Right renal cortex interstitium (tissue), 3 donors: ENCODE measurements around the gene PROM1. TPM values are rescaled to one million over a fixed set of nuclear protein-coding genes. Genes with fewer than 3 reads are reported as not detected.

Experiments used
- DNase-seq, 3 donors: peaks; one replicate each; pipeline ENCODE4 v3.0.0-alpha.2; 2013; ENCODE audit warnings: low read depth in 3 of 3, low spot score in 2 of 3
- polyA plus RNA-seq, 3 donors: library from polyadenylated mRNA; unstranded; fragments of 120-200 nt; gene quantifications; one replicate each; pipeline ENCODE4 v1.2.1, GENCODE V29; 2013; ENCODE audit not compliant: insufficient read length in 3 of 3

The PROM1 gene
- polyA plus RNA-seq, 3 donors = 36.5 to 39.6 (median 38.1) TPM

GRCh38 chr4:16110661-16111290, 27.0 kb upstream of the PROM1 start:
- no peak for DNase-seq

DNA sequence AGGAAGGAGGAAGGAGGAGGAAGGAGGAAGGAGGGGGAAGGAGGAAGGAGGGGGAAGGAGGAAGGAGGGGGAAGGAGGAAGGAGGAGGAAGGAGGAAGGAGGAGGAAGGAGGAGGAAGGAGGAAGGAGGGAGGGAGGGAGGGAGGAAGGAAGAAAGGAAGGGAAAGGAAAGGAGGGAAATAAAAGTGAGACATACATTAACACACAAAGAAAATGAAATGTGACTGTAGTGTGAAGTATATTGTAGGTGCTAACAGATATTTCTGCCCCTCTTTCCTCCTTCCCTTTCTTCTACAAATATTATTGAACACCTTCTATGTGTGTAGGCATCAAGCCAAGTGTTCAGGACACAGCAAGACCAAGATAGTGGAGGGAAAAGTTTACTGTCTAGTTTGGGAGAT, 26.4 kb upstream of the PROM1 start:
- DNase-seq = no peak

- DNase-seq = no peak
Measured at GRCh38 chr4:16109256-16109655, 25.4 kb upstream of the PROM1 start.

GRCh38 chr4:16106956-16107355, 23.1 kb upstream of the PROM1 start:
- DNase-seq = no peak

- DNase-seq = no peak
Measured at GRCh38 chr4:16104520-16104919, 20.7 kb upstream of the PROM1 start.

DNA sequence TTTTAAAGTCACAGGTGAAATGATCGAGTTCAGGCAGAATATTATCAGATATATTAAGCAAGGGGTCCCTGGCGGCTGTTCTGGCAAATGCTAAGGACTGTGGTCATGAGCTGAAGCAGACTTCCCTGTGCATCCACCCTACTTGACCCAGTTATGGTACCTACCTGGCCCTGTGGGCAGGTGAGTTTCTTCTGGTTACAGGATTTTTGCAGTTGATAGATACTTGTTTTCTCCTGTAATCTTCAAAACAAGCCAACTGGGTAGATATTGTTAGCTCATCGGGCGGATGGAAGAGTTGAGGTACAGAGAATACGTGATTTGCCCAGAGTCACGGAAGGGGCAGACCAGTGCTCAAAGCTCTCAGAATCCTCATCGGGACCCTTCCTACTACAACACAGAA, 18.5 kb upstream of the PROM1 start:
- no peak for DNase-seq

- no peak for DNase-seq
Measured at GRCh38 chr4:16100833-16101232, 17.0 kb upstream of the PROM1 start.

DNA sequence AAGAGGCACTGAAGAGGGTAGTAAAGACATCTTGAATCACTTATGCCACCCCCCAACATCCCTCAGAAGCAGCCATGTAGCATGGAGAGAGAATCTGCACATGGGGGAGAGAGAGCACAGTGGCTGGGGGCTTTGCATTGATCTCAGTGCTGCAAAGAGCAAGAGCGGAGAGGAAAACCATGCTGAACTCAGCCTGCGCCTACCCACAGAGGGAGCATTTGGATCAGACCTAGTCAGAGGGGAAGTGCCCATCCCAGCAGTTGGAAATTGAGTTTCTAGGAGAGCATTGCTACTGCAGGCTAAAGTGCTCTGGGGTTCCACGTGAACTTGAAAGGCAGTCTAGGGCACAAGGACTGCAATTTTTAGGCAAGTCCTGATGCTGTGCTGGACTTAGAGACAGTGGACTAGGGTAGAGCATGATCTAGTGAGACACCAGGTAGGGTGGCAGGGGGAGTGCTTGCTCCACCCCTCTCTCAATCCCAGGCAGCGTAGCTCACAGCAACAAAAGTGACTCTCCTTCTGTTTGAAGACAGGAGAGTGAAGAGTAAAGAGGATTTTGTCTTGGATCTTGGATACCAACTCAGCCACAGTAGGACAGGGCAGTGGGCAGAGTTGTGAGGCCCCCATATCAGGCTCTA, 9.0 kb upstream of the PROM1 start:
- no peak for DNase-seq

- no peak for DNase-seq
Measured at GRCh38 chr4:16090096-16090705, 6.4 kb upstream of the PROM1 start.

DNA sequence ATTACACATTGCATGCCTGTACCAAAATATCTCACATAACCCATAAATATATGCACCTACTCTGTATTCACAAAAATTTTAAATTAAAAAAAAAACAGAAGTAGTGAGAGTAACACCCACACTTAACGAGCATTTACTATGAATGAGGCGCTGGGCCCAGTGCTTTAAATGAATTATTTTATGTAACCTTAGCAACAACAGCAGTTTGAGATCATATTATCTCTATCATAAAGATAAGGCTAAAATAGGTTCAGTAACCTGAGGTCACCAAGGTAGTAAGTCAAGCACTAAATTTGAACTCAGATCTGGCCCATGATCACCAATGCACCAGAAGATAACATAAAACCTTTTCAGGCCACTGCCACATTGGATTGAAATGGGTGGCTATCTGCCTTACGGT, 5.3 kb upstream of the PROM1 start:
- no peak for DNase-seq

GRCh38 chr4:16088601-16089000, 4.8 kb upstream of the PROM1 start:
- DNase-seq = no peak

GRCh38 chr4:16085822-16086221, 2.0 kb upstream of the PROM1 start:
- no peak for DNase-seq

DNA sequence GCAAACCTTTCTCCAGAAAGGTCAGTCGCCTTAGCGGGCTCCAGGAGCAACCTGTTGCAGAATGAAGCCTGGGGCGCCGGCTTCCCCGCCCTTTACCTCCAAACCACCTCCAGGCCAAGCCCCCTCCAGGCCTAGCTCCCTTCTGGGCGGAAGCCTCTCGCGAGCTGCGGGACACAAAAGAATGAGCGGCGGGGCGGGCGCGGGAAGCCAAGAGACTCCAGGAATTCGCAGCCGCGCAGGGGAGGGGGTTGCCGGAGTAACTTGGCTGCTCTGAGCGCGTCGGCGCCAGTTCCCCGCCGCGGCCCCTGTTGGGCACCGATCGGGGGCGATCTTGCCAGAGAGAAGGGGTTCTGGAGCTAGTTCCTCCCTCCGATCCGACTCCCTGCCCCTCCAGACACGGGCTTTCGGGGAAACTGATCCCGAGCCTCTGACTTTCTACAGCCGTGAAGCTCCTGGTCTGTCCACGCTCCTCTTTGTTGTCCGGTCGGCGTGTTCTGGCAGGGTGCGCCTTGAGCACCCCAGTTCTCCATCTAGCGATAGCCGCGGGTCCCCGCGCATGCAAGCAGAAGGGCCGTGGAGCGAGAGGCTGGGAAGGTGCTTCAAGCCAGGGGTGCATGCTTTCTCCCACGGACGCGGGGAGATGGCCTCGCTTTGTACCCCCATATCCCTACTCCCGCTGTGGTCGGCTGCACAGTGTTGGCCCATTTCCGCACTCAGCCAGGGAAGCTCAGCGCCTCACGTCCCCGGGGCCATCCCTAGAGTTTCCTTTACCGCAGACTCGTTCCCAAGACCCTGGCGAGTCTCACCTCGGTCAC, 1.2 kb downstream of the PROM1 start:
- peak in 2 of 3 donors; percentile 25 to 74 for DNase-seq

GRCh38 chr4:16082041-16082425, 1.8 kb downstream of the PROM1 start:
- peak in 1 of 3 donors; percentile 32 for DNase-seq

GRCh38 chr4:16079046-16079445, 4.8 kb downstream of the PROM1 start:
- no peak for DNase-seq

- no peak for DNase-seq
Measured at GRCh38 chr4:16078195-16078760, 5.5 kb downstream of the PROM1 start.

GRCh38 chr4:16077786-16078185, 6.0 kb downstream of the PROM1 start:
- no peak for DNase-seq

DNA sequence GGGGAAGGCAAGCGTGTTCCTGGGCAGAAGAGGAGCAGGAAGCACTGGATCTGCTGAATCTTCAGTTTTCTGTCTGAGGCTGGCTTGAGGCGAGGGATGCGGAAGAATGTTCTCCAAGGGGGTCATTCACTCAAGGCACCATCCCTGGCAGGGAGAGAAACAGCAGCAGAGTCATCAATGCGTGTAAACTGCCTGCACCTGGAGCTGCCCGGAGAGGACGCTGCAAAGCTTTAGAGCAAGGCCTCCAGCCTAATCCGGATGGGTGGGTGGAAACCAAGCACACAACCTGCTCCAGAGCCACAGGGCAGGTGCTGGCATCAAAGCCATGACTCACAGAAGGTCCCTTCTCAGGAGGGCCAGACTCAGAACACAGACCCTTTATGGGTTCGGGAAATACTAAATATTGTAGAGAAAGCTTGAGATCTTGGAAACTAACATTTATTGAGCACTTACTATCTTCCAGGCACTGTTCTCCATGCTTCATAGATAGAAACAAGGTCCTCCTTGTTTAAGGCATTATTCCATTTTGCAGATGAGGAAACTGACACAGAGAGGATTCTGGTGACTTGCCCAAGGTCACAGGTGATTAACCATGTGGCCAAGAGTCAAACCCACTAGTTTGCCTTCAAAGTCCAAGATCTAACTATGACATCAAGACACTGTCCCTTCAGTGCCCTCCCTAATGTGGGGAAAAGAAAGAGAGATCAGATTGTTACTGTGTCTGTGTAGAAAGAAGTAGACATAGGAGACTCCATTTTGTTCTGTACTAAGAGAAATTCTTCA, 7.7 kb downstream of the PROM1 start:
- DNase-seq = no peak

DNA sequence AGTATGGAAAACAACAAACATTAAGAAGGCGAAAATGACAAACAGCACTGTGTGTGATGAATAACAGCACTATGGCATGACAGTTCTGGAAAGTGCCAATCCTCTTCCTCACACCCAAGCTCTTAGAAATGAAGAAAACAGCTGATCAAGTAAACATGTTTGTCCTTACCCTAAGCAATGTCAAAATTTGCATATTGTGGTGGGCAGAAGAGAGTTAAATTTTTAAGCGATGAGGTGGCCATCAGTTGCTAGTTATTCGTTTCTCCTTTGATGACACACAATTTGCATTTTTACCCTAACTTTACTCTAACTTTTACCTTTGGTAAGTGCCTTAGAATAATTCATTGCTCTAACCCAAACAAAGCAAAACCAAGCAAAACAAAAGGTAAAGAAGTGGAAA, 8.8 kb downstream of the PROM1 start:
- DNase-seq = no peak

DNA sequence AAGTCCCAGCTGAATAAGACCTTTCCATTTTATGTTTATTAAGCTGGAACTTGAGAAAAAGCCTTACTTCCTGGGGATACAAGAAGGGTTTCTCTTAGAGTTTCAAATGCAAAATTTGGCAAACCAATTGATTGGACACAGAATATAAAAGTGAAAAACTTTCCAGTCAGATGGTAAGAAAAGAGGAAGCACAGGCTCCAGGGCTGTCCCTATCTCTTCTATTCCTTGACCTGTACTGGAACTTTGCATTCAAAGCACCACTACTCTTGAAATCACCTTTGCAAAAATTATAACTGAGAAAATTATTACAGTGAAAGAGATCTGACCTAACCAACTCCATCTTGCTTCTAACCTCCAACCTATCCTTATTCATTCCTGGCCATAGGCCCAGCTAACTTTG, 11.7 kb downstream of the PROM1 start:
- DNase-seq = no peak
